Measurements from ENCODE around the gene SLC6A1.

The SLC6A1 gene

DNA sequence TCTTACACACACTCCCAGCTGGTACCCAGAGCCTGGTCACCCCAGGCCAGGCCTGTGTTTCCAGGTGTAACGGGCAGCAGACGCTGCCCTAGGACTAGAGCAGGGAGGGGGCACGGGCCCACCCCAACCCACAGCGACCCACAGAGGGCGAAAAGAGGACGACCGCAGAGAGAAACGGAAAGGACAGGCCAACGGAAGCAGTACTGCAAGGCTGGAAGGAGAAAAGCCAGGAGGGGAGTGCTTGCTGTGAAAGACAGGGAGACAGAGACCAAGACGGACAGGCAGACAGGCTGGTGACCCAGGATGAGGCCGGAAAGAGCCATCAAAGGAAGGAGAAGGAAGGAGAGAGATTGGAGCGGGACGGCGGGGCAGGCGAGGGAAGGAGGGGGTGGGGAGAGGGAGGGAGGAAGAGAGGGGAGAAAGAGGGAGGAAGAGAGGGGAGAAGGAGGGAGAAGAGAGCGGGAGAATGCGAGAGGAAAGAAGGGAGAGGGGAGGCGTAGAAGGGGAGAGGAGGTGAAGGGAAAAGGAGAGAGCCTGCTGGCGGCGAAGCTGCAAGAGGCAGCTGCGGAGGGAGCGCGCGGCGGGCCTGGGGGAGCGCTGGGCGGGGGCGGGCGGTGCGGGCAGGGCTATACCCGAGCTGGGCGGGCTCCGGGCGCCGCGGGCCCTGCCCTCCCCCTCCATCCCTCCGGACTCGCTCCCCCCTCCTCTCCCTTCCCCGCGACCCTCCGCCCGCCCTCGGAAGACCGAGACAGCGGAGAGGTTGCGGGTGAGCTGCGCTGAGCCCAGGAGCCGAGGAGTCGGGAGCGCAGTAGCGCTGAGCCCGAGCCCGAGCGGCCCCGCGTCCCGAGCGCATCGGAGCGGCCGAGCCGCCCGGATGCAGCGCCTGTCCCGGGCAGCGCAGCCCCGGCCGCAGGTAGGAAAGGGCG, at the start of gene SLC6A1:
TSS of gene SLC6A1 (plus strand) at position 732 of the 926 bp plus-strand sequence. CDS start 24,464 bp downstream, outside the sequence.
- H3K4me3 ChIP-seq (ENCODE audit: low read depth, low read length) = 0 out of 2 replicates have a peak within 1 kb of the TSS, but pooled peaks have one; percentile 3
- TF ChIP-seq, protein P1, sequence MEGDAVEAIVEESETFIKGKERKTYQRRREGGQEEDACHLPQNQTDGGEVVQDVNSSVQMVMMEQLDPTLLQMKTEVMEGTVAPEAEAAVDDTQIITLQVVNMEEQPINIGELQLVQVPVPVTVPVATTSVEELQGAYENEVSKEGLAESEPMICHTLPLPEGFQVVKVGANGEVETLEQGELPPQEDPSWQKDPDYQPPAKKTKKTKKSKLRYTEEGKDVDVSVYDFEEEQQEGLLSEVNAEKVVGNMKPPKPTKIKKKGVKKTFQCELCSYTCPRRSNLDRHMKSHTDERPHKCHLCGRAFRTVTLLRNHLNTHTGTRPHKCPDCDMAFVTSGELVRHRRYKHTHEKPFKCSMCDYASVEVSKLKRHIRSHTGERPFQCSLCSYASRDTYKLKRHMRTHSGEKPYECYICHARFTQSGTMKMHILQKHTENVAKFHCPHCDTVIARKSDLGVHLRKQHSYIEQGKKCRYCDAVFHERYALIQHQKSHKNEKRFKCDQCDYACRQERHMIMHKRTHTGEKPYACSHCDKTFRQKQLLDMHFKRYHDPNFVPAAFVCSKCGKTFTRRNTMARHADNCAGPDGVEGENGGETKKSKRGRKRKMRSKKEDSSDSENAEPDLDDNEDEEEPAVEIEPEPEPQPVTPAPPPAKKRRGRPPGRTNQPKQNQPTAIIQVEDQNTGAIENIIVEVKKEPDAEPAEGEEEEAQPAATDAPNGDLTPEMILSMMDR (IDR thresholded peaks at IDR 0.05; ENCODE audit: low read depth, low read length) = no peak

DNA sequence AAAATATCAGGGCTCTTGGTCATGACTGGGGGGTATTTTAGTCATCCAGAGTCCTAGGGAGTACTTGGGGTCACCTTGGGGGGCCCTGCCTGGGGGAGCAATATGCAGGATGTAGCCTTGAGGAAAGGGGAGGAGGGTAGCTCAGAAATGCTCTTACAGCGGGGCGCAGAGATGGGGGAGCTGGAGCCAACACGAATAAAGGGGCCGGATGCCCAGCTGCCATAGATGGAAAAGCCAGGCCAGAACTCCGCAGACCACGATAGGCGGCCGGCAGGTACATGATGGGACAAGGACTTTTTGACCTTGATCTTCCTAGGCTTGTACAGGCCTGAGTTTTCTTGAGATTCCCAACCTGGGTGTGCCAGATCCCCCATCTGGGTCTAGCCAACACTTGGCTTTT, 47.7 kb upstream of the SLC6A1 start:
- H3K4me3 ChIP-seq (ENCODE audit: low read depth, low read length) = no peak overlapping the region

DNA sequence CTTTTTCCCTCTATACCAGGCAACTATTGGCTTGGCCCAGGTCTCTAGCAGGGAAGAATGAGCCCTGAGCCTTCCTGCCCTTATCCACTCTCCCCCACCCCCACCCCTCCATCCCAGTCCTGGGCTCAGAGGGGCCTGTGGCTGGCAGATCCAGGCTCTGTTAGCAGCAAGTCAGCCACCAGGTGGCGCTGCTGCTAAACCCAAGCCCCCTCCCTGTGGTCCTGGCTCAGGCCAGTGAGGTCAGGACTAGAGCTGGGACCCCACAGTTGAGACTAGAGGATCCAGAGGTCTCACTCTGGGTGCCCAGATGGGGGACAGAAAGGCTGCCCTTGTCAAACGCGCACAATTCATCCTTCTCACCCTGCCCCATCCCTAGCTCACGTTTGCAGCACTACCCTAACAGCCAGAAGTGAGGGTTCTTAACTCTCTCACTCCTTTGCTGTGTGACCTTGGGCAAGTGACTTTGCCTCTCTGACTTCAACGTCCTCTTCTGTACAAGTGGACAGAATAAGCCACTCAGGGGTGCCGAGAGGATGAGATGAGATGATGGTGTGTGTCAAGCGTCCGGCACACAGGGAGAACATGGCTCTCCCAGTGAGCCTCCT, 46.8 kb upstream of the SLC6A1 start:
- no peak overlapping the region for H3K4me3 ChIP-seq (ENCODE audit: low read depth, low read length)
- TF ChIP-seq, protein P1 (IDR thresholded peaks at IDR 0.05; ENCODE audit: low read depth, low read length) = peak; percentile 80

More for the DNA sequence above, 47.7 kb upstream of the SLC6A1 start:
- TF ChIP-seq, protein P1 (IDR thresholded peaks at IDR 0.05; ENCODE audit: low read depth, low read length) = no peak

DNA sequence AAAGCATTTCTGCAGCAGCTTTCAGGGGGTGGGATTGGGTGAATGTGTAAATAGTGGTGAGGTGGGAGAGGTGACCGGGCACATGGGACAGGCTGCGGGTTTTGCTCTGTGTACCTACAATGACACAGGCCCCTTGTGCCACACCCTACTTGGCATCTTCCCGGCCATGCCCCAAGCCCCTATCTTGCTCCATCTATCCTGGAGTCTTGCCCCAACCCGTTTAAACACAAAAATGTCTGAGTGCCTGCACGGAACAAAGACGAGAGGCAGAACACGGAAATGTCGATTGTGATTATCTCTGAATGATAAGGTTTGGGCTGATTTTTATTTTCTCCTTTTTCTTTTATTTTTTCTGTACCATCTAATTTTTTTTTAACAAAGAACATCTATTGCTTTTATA, 46.0 kb upstream of the SLC6A1 start:
- H3K4me3 ChIP-seq (ENCODE audit: low read depth, low read length) = no peak overlapping the region
- TF ChIP-seq, protein P1 (IDR thresholded peaks at IDR 0.05; ENCODE audit: low read depth, low read length) = no peak

DNA sequence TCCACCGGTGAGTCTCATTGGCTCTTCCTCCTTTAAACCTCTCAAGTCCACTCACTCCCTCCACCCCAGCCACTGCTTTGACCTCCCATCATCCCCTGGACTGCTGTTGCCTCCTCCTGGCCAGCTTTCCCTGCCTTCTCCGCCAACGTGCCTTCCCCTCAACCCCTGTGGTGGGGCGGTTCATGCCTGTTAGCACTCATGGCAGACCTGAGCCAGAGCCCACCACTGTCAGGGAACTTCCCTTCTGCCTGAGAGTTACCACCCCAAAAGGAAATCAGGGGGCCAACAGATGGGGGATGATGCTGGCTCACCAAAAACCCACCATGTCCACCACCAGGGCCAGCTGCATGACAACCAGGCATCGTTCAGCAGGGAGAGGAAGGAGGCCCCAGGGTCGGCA, 44.2 kb upstream of the SLC6A1 start:
- TF ChIP-seq, protein P1 (IDR thresholded peaks at IDR 0.05; ENCODE audit: low read depth, low read length) = no peak
- no peak overlapping the region for H3K4me3 ChIP-seq (ENCODE audit: low read depth, low read length)

DNA sequence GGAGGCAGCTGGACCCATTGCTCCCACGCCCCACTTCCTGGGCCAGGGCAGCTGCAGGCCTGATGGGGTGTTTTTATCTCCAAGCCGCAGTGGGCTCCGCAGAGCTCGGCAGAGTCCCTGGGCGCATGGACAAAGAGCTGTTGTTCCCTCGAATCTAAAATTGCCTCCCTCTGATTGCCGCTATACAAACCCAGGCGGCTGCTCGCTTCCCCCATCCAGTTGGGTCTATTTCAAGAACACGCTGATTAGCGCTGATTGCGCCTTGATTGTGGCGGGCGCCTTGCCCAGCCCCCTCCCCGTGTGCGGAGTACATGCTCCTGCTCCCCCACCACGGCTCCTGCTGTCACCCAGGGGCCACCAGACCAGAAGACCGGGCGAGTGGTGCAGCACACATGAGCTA, 43.4 kb upstream of the SLC6A1 start:
- TF ChIP-seq, protein P1 (IDR thresholded peaks at IDR 0.05; ENCODE audit: low read depth, low read length) = no peak
- no peak overlapping the region for H3K4me3 ChIP-seq (ENCODE audit: low read depth, low read length)
